Stimulated activated CD4-positive, alpha-beta T cell treated with anti-CD3 and anti-CD28 coated beads, Interleukin-1b, Interleukin-23, amount 100 ng/mL, for 48 hours (primary cell): Measurements from ENCODE around the gene POLR2J.
"Not testable (repeated sequence)": the region's sequence is repeated elsewhere in the genome, so short reads cannot be mapped to it uniquely, and the experiment has no call there.

Experiments used
- DNase-seq: peaks from one replicate; pipeline ENCODE4 v3.0.0-alpha.2; 2020

Gene POLR2J

DNA sequence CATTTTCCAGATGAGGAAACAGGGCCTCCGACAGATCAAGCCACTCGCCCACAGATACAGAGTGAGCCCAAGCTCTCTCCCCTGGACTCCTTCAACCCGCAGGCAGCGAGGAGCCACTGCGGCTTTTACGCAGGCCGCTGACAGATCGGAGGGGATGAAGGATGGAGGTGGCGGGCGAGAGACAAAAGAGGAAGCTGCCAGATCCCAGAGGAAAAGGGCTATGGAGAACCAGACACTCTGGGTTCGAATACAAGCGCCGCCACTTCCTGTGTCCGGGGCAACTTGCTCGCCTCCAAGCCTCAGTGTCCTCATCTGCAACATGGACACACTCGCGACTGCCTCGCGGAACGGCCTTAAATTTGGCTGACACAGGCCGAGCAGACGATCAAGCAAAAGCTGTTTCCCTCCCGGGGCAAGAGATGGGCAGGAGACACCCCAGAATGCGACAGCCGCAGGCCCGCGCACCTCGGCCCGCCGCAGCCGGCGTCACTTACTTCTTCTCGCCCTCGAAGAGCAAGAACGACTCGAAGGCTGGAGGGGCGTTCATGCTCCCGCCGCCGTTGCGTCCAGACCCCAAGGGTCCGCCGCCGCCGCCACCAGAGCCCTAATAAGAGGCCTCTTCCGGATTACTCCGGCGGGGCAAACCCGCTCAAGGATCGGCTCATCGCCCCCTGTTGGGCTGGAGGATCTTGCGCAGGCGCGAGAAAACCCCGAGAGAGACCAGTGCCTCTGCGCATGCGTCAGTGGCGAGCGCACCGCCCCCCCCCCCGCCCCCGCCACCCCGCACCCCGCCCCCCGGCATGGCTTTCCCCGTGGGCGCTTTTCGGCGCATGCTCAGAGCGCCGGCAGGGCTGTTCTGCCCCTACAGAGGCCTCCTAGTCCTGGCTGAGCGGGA lies at the start of gene POLR2J:
POLR2J (minus strand) TSS at position 609 of the 895 bp plus-strand sequence; CDS start at position 547, 62 bp downstream.
- DNase-seq: peak; percentile 90

DNA sequence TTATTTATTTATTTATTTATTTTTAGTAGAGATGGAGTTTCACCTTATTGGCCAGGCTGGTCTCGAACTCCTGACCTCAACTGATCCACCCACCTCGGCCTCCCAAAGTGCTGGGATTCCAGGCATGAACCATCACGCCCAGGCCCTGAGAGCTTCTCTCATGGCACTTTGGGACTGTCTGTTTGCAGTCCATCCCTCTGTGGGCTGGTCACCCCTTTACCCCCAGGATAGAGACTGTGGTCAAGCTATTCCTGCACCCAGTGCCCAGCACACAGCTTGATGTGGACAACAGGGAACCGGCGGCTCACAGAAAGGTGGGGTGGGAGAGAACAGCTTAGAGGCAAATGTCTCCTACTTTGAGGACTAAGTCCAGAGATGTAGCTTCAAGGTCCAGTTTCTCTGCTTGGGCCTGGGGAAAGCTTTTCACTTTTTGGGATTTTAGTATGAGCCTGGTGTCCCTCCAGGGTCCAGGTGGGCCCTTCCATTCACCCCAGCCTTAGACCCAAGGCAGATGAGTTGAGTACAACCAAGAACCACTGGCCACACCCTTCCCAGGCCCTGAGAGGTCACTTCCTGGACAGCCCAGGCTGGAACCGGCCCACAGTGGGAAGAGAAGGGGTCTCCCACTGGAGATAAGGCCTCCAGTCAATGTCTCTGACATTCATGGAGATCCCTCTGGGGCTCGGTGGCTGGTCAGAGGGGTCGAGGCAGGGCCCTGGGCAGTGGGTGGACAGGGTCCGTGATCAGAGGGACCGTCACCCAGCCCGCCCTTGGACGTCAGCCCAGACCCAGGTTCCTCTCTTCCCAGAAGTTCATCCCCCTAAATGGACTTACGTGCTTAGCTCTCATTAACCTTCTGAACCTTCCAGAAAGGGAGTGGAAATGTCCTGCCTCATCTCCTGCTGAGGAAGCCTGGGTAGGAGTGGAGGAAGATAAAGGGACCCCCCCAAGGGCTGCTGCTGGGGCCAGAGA lies 49.4 kb upstream of the POLR2J start:
- DNase-seq: not testable (repeated sequence)

DNA sequence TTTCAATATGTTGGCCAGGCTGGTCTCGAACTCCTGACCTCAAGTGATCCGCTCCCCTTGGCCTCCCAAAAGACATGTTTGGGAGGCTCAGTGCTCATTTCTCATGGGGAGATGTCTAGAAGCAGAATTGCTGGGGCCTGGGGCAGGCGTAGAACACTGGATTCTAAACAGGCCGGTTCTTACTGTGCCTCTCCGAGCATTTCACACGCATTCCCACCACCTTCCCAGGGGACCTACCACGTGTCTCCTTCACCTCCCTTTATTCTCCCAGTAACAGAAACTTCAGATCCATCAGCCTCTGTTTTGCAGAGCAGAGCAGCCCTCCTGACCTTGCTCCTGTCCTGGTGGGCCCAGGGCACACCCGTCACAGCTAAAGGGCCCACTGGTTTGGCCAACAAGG lies 48.5 kb upstream of the POLR2J start:
- not testable (repeated sequence) for DNase-seq

DNA sequence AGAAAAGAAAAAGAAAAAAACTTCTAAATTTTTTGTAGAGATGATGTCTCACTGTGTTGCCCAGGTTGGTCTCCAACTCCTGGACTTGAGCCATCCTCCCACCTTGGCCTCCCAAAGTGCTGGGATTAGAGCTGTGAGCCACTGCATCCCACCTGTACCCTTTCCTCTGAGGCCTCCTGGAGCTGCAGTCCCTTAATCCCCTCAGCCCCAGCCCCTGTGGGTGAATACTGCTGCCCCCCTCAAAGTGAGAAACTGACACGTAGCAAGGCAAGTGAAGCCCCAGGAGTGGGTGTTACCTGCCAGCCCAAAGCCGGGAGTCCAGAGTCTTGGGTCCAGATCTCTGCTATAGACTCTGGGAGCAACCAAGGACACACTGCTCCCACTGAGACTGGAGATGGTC lies 46.1 kb upstream of the POLR2J start:
- DNase-seq: not testable (repeated sequence)

DNA sequence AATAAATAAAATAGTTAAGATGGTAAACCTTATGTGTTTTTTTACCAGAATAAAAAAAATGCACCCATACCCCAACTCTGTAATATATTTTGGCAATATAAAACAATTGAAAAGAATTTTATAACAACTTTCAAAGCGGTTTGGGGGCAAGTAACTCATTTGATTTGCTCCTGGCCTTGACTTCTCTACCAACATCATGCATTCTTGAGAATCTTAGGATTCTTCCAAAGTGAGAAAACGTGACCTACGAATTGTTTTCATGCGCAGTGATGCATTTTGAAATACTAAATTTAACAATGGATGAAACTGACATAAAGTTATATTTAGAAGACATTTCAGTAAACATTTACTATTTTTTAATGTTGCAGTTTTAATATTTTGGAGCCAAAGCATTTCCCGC lies 42.1 kb upstream of the POLR2J start:
- DNase-seq: not testable (repeated sequence)

DNA sequence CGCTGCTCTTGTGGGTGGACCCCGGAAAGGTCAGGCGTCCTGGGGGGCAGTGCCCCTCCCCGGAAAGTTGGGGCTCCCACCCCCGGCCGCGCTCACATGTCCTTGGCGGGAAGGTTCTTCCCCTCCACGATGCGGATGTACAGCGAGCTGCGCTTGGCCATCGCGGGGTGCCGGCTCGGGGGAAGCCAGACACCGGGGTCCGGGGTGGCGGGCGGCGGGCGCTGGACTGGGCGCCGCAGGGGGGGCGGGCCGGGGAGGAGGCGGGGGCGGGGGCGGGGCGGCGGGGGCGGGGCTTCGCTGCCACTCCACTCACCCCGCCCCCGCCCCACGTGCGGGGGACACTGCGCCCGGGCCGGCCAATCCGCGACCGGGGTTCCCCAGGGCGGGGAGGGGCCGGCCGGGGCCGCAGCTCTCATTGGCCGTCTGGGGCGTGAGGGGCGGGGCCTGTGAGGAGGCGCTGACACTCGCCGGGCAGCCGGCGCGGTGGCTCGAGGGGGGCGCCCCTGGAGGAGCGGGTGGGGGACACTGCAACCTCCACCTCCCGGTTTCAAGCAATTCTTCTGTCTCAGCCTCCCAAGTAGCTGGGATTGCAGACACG lies 38.9 kb upstream of the POLR2J start, which contains the start of gene RASA4B:
RASA4B (minus strand) TSS at position 228 of the 598 bp plus-strand sequence; CDS start at position 161, 67 bp downstream.
- DNase-seq: not testable (repeated sequence)

DNA sequence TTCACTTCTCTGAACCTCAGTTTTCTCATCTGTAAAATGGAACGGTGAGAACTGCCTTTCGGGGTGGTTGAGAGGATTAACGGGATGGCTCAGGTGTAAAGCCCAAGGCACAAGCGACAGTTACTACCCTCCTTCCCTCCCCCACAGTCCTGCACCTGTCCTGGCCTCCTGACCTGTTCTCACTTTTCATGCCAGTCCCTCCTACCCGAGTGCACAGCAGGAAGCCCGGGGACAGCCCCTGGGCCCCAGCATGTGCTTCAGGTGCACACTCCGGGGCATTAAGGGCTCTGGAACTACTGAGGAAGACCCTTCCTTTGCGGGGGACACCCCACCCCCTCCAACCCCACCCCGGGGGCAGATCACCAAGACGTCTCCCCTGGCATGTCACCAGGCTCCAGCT lies 38.2 kb upstream of the POLR2J start:
- not testable (repeated sequence) for DNase-seq

DNA sequence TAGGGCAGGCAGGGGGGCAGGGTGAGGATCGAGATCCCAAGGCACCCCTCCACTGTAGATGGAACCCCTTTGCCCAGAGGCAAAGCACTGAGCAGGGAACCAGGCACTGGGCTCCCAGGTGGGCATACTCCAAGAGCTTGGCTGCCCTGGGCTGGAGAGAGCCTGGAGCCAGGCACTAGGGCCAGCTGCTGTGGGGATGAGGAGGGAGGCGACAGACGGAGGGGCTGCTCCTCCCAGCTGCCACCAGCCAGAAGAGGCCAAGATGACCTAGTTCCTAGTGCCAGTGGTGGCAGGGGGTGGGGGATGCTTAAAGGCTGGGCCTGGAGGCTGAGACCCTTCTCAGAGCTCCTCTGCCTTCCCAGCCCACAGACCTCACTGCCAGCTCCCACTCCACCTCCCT lies 37.2 kb upstream of the POLR2J start:
- DNase-seq: not testable (repeated sequence)

DNA sequence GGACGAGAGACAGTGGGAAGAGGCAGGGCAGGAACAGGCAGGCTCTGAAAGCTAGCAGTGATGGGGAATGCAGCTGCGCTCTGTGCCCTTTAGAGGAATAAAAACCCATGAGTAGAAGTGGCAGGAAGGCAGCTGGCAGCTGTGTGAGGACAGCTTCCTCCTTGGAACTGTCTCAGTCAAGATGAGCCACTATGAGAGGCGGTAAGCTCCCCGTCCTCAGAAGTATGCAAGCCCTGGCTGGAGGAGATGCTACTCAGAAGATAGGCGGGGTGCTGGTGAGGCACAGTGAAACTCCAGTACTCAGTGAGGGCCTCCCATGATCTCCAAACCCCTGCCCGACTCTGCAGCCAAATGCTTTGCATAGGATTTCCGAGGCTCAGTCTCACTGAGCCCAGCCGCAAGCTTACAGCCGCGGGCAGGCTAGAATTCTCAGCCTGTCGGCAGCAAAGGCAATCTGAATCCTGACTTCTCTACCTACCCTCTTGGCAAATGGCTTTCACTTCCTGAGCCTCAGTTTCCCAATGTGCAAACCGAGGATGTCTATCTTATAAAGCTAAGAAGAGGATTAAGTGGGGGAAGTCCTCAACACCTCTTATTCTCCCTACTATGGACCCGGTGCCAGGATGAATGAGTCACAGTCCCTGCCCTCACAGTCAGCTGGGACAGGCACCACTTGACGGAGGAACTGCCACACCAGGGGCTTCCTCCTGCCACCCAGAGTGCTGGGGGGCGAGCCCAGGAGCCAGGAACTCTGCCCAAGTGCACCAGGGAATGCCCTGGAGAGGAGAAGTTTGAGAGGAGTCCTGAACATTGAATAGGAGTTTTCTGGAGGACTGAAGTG lies 36.4 kb upstream of the POLR2J start:
- DNase-seq: not testable (repeated sequence)

DNA sequence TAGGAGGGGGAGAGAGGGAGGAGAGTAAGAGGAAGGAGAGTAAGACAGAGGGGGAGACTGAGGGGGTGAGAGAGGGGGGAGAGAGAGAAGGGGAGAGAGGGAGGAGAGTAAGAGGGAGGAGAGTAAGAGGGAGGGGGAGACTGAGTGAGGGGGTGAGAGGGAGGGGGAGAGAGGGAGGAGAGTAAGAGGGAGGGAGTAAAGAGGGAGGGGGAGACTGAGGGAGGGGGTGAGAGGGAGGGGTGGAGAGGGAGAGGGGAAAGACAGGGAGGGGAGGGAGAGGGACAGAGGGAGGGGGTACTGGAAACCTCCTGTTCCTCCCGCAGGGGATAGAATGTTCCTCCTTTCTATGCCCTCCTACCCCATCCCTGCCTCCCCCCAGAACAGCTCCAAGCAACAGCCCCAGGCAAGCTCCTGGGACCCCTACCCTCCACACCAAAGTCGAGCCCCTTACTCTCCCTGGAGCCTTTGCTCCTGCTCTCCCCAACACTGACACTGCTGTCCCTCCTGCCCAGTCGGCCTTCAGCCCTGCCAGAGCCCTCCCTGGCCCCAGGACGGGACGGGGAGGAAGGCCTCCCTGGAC lies 34.0 kb upstream of the POLR2J start:
- DNase-seq: peak; percentile 1

DNA sequence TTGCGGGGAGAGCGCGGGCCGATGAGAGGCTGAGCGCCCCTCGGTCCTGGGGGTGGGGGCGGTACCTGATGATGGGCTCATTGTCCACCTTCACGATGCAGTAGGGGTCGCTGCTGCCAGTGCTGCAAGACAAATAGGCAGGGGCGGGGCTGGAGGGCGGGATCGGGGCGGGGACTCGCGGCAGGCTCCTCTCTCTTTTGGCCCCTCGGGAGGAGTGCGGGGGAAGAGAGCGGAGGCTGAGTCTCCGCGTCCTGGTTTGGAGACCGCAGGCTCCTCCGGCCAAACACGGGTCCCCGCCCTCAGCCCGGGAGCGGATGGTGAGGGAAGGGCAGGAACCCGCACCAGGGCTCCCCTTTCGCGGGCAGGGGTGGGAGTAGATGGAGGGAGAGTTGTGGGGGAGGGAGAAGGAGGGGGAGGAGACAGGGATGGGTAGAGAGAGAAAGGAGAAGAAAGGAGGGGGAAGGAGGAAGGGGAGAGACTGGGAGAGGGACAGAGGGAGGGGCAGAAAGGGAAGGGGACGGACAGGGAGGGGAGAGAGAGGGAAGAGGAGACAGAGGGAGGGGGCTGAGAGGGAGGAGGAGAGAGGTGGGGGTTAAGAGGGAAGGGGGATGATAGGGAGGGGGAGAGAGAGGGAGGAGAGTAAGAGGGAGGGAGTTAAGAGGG lies 33.3 kb upstream of the POLR2J start:
- not testable (repeated sequence) for DNase-seq

DNA sequence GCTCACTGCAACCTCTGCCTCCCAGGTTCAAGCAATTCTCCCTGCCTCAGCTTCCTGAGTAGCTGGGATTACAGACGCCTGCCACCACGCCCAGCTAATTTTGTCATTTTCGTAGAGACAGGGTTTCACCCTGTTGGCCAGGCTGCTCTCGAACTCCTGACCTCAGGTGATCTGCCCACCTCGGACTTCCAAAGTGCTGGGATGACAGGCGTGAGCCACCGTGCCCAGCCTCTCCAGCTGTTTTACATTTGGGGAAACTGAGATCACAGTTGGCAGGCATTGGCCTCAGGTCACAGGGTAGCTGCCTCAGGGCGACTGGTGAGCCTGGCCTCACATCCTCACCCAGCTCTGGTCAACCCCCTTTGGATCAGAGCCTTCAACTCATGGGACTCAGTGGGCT lies 31.9 kb upstream of the POLR2J start:
- DNase-seq: not testable (repeated sequence)

DNA sequence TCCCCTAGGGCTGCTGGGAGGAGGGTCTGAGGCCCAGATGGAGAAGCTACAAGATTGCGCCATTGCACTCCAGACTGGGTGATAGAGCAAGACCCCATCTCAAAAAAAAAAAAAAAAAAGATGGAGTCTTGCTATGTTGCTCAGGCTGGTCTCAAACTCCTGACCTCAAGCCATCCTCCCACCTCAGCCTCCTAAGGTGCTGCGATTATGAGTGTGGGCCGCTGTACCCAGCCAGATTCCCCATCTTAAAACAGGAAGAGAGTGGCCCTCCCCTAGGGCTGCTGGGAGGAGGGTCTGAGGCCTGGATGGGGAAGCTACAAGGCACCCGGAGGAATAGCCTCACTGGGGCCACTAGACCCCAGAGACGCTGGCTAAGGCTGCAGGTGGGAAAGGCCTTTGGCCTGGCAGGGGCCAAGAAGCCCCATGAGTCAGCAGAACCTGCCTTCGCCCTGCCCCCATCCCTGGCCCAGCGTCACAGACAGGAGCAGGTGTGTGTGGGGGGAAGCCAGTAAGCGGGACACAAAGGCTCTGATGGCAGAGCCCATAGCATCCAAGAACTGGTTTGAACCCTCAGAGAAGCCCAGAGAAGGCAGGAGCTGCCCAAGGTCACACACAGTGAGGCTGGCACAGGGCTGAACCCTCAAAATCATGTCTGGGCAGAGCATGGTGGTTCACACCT lies 28.8 kb upstream of the POLR2J start:
- DNase-seq: not testable (repeated sequence)

DNA sequence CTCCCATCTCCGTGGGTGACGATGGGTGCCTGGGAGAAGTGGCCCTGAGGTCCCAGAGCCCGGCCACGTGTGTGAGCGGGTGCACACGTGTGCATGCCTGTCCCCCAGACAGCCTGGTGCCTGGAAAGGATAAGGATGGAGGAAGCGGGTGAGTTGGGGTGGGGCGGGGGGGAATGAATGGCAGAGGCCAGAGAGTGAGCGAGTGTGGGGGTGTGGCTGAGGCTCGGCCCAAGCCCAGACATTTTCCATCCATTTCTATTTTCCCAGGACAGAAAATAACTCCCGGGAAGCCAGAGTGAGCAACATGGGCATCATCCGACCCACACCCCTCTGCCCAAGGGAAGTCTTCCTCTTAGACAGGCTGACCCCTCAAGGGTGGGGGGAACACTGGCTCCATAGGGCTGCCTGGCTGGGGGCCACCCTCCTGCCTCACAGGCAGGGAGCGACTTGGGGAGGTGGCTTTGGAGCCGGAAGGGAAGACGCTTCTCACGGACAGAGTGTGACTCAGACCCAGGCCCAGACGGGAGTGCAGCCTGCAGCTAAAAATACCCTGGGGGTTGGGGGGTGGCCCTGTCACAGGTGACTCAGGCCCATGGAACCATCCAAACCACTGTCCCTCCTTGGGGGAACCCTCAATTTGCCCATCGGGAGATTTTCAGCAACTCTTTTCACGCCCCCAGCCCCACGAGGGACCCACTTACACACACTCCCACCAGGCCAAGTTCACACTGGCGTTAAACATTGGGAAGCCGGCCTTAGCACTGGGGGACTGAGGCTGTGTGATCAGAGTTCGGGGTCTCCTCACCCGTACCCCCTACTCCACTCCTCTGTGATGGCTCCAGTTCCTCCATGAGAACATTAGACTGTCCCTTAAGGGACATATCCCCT lies 26.8 kb upstream of the POLR2J start:
- not testable (repeated sequence) for DNase-seq

DNA sequence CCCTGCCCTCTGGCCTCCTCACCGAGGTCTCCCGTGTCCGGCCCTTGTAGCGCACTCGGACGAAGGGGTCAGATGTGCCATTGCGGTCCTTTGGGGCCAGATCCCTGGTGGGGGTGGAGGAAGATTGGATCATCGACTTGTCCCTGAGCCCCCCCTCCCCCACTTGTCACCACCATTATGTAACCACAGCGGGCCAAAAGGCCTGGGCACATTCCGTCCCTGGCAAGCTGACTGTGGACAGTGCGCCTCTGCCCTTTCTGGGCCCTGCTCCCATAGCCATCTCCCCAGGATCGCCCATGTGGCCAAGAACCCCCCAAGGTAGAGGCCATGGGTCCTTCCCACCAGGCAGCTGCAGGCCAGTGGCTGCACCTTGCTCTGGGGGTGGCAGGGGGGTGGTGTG lies 24.4 kb upstream of the POLR2J start:
- DNase-seq: not testable (repeated sequence)

DNA sequence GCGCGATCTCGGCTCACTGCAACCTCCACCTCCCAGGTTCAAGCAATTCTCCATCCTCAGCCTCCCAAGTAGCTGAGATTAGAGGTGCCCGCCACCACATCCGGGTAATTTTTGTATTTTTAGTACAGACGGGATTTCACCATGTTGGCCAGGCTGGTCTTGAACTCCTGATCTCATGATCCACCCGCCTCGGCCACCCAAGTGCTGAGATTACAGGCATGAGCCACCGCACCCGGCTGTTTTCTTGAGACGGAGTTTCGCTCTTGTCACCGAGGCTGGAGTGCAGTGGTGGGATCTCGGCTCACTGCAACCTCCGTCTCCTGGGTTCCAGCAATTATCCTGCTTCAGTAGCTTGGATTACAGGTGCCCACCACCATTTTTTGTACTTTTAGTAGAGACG lies 19.6 kb upstream of the POLR2J start:
- not testable (repeated sequence) for DNase-seq

DNA sequence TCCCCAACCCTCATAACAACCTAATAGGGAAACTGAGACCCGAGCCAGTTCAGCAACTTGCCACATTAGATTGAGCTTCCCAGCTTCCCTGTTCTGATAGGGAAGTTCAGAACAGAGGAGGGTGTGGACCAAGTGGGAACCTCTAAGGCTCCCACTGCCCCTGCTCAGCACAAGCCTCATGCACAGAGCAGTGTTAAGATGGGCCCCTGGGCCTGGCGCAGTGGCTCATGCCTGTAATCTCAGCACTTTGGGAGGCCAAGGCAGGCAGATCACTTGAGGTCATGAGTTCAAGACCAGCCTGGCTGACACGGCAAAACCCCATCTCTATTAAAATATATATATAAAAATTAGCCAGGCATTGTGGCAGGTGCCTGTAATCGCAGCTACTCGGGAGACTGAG lies 18.6 kb upstream of the POLR2J start:
- not testable (repeated sequence) for DNase-seq

DNA sequence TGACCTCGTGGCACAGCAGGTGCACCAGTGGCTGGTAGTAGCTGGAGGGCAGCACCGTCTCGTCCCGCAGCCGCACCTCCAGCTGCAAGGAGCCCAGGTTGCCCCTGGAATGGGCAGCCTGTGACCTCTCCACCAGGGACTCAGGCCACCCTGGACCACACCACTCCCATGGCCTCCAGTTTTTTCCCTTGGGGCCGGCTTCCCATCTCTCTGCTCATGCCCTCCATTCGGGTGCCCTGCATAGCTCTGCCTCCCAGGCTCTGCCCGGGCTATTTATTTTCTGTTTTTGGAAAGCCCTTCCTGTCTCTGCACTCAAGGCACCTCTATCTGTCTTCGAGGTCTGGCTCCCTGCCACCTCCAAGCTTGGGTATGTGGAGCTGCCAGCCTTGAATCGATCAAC lies 18.1 kb upstream of the POLR2J start:
- DNase-seq: not testable (repeated sequence)
